Keratinocyte (primary cell): ENCODE measurements around the gene BDKRB2. TPM values are rescaled to one million over a fixed set of nuclear protein-coding genes. Genes with fewer than 3 reads are reported as not detected.

ENCODE experiments used
- DNase-seq: peaks from one replicate; pipeline ENCODE4 v3.0.0-alpha.2; 2011; ENCODE audit warnings: low read depth, missing footprints, low spot score
- FAIRE-seq: peaks from 2 replicates; lab custom pipeline; 2011; peaks lifted over from hg19 to GRCh38; lab: Jason Lieb, UNC
- H2AFZ ChIP-seq: 2 replicates; pipeline ENCODE4 v1.6.0; 2012; ENCODE audit warnings: low read length, control low read depth, inconsistent platforms; ENCODE audit not compliant: control insufficient read depth
- H3K27ac ChIP-seq: 2 replicates; pipeline ENCODE4 v1.5.1; 2011; ENCODE audit warnings: low read length; ENCODE audit not compliant: control insufficient read depth, insufficient read depth
- H3K27me3 ChIP-seq: 3 replicates; pipeline ENCODE4 v1.6.0; 2011; ENCODE audit warnings: low read length; ENCODE audit not compliant: control insufficient read depth, insufficient read depth; ENCODE audit errors: extremely low read depth
- H3K36me3 ChIP-seq, 2 experiments: 2 replicates in 1 of 2; 3 replicates in 1 of 2; pipeline ENCODE4 v1.5.1; 2011; ENCODE audit warnings: low read length in 2 of 2, mild to moderate bottlenecking in 1 of 2; ENCODE audit not compliant: control insufficient read depth in 2 of 2, insufficient read depth in 2 of 2; ENCODE audit errors: extremely low read depth in 1 of 2
- H3K4me1 ChIP-seq: 3 replicates; pipeline ENCODE4 v1.5.1; 2011; ENCODE audit warnings: low read length; ENCODE audit not compliant: control insufficient read depth, insufficient read depth; ENCODE audit errors: extremely low read depth
- H3K4me2 ChIP-seq: 3 replicates; pipeline ENCODE4 v1.6.0; 2011; ENCODE audit warnings: low read depth, low read length; ENCODE audit not compliant: control insufficient read depth, insufficient read depth; ENCODE audit errors: extremely low read depth
- H3K4me3 ChIP-seq, 3 experiments: fragments of 200-600 bp in 1 of 3; sonication (generic) in 1 of 3; 2 replicates in 2 of 3; 3 replicates in 1 of 3; pipeline ENCODE4 v1.5.1; 2011 to 2016; ENCODE audit warnings: low read length in 3 of 3, mild to moderate bottlenecking in 3 of 3, control low read depth in 2 of 3, inconsistent platforms in 1 of 3, low read depth in 1 of 3, mixed read lengths in 1 of 3, mixed run types in 1 of 3, moderate library complexity in 1 of 3; ENCODE audit not compliant: control insufficient read depth in 2 of 3, insufficient read depth in 2 of 3; ENCODE audit errors: extremely low read depth in 1 of 3
- H3K79me2 ChIP-seq: 2 replicates; pipeline ENCODE4 v1.6.0; 2012; ENCODE audit warnings: low read length; ENCODE audit not compliant: control insufficient read depth, insufficient read depth
- H3K9ac ChIP-seq: 3 replicates; pipeline ENCODE4 v1.6.0; 2011; ENCODE audit warnings: low read length; ENCODE audit not compliant: control insufficient read depth, insufficient read depth; ENCODE audit errors: extremely low read depth
- H3K9me1 ChIP-seq: 3 replicates; pipeline ENCODE4 v1.6.0; 2011; ENCODE audit warnings: low read length; ENCODE audit not compliant: control insufficient read depth, insufficient read depth; ENCODE audit errors: extremely low read depth
- H3K9me3 ChIP-seq: 2 replicates; pipeline ENCODE4 v1.5.1; 2012; ENCODE audit warnings: low read depth, low read length; ENCODE audit not compliant: control insufficient read depth
- H4K20me1 ChIP-seq: 3 replicates; pipeline ENCODE4 v1.6.0; 2011; ENCODE audit warnings: low read length; ENCODE audit not compliant: control insufficient read depth, insufficient read depth; ENCODE audit errors: extremely low read depth
- CTCF ChIP-seq, 3 experiments: IDR thresholded peaks in 1 of 3; conservative IDR thresholded peaks in 1 of 3; optimal IDR thresholded peaks in 1 of 3; 2 replicates in 2 of 3; 3 replicates in 1 of 3; pipeline versions ENCODE3 to v1.5.1; 2011; ENCODE audit warnings: low read length in 3 of 3, mild to moderate bottlenecking in 3 of 3, moderate library complexity in 2 of 3, control low read depth in 1 of 3, inconsistent platforms in 1 of 3; ENCODE audit not compliant: insufficient read depth in 2 of 3; ENCODE audit errors: extremely low read depth in 1 of 3
- EZH2 ChIP-seq: IDR thresholded peaks from one replicate; pipeline ENCODE4 v1.6.1; 2012; ENCODE audit warnings: inconsistent platforms, mild to moderate bottlenecking, low read length, moderate library complexity
- dilution Hi-C: fragments of 300-500 bp; cut with MboI; formaldehyde crosslinking; loops from one replicate; pipeline ENCODE4 v1.7.0; 2020; ENCODE audit warnings: low sequenced_read_pairs; ENCODE audit not compliant: extremely low pct_ligation_motif_present
- polyA plus RNA-seq, 5 experiments: library from polyadenylated mRNA; depleted of rRNA in 3 of 5; stranded (reverse) in 3 of 5; stranded (forward) in 1 of 5; unstranded in 1 of 5; fragments of >200 nt; gene quantifications; 1 replicate in 1 of 5; 2 replicates in 3 of 5; 3 replicates in 1 of 5; pipeline versions ENCODE4 v1.2.1 to v1.2.3, GENCODE V29; 2011 to 2012; ENCODE audit warnings: missing spikeins in 2 of 5, low read depth in 1 of 5, low replicate concordance in 1 of 5

The BDKRB2 gene
- polyA plus RNA-seq, 1 donor (not counting 4 experiments of a cell fraction or from before 2014, with no cell fraction given) = 13.2 TPM

- DNase-seq (no peak), FAIRE-seq (no peak)
- no peak overlapping the region for H3K4me3 ChIP-seq
- H3K4me2 ChIP-seq = no peak overlapping the region
- H3K27me3 ChIP-seq = no peaks in the 10 kb centered on the region
- H3K4me1 ChIP-seq = peaks cover 39% of the 10 kb centered on the region
- H2AFZ ChIP-seq = no peak overlapping the region
- no peaks in the 10 kb centered on the region for H3K9me3 ChIP-seq
- dilution Hi-C loops = no loop called here
- TF ChIP-seq CTCF (optimal IDR thresholded peaks at IDR 0.05 in 1 of 3, IDR thresholded peaks at IDR 0.05 in 1 of 3, conservative IDR thresholded peaks at IDR 0.05 in 1 of 3; ENCODE audit: extremely low read depth in 1 of 3, insufficient read depth in 2 of 3, low read length in 3 of 3) (no peak), EZH2 (no peak)
- no peak overlapping the region for H3K9ac ChIP-seq
- H3K9me1 ChIP-seq = peaks cover 6% of the 10 kb centered on the region
- H3K36me3 ChIP-seq = peaks cover 0 to under 1% of the 10 kb centered on the region in 2 experiments
- H4K20me1 ChIP-seq = no peaks in the 10 kb centered on the region
- no peak overlapping the region for H3K27ac ChIP-seq
- H3K79me2 ChIP-seq = peaks cover 28% of the 10 kb centered on the region
Observed at GRCh38 chr14:96203116-96203515, 1.5 kb upstream of the BDKRB2 start.

- Histone ChIP-seq H2AFZ (no peak overlapping the region), H3K4me2 (peak overlapping the region; percentile 99), H3K27me3 (no peaks in the 10 kb centered on the region), H3K4me1 (peaks cover 38% of the 10 kb centered on the region), H4K20me1 (no peaks in the 10 kb centered on the region), H3K9me1 (peaks cover 6% of the 10 kb centered on the region), H3K9ac (no peak overlapping the region), H3K4me3 (no peak overlapping the region), H3K27ac (no peak overlapping the region), H3K79me2 (peaks cover 33% of the 10 kb centered on the region), H3K9me3 (no peaks in the 10 kb centered on the region), H3K36me3 (peaks cover under 1 to 6% of the 10 kb centered on the region in 2 experiments)
- DNase-seq (no peak), FAIRE-seq (peak; percentile 46)
- dilution Hi-C loops = no loop called here
- TF ChIP-seq CTCF (optimal IDR thresholded peaks at IDR 0.05 in 1 of 3, IDR thresholded peaks at IDR 0.05 in 1 of 3, conservative IDR thresholded peaks at IDR 0.05 in 1 of 3; ENCODE audit: extremely low read depth in 1 of 3, insufficient read depth in 2 of 3, low read length in 3 of 3) (no peak), EZH2 (no peak)
Observed at GRCh38 chr14:96203635-96204034, 1.0 kb upstream of the BDKRB2 start.
